Measurements from ENCODE around the gene CASK.

- no peak for TF ChIP-seq CTCF (IDR thresholded peaks at IDR 0.05)
- no peak for TF ChIP-seq POLR2A (IDR thresholded peaks at IDR 0.05)
Measured at GRCh38 chrX:41946989-41947612, 23.7 kb upstream of the CASK start.

All from thyroid gland (tissue), 4 donors.